GM12878 (cell line): ENCODE data around the gene MPHOSPH9. TPM values are rescaled to one million over a fixed set of nuclear protein-coding genes. Genes with fewer than 3 reads are reported as not detected.

ENCODE experiments used
- ATAC-seq: fragments of 200-7000 bp; cut with Tn5 transposase; 3 replicates; pipeline ENCODE4 v1.9.1; 2020; ENCODE audit warnings: mild to moderate bottlenecking, moderate library complexity
- BruUV-seq: library from RNA; stranded (reverse); fragments of 400-500 nt; replicated peaks from 2 replicates; lab custom pipeline; 2021; lab: Mats Ljungman, UMichigan
- CTCF ChIA-PET: fragments of 300-600 bp; sonication (Branson Sonifier 250); formaldehyde crosslinking; extraction: SDS; loops from one replicate; lab custom pipeline; 2021; ENCODE audit warnings: inconsistent platforms; lab: Yijun Ruan, JAX
- POLR2A ChIA-PET: fragments of 350-600 bp; formaldehyde crosslinking; extraction: SDS; loops from one replicate; lab custom pipeline; 2021; ENCODE audit warnings: inconsistent platforms; lab: Charles Lee
- RAD21 ChIA-PET: fragments of 300-600 bp; sonication (Branson Sonifier 250); formaldehyde crosslinking; loops from one replicate; lab custom pipeline; 2023; ENCODE audit warnings: antibody characterized with exemption; ENCODE audit not compliant: unreplicated experiment; lab: Charles Lee
- SMC1A ChIA-PET: fragments of 300-600 bp; sonication (Branson Sonifier 250); formaldehyde crosslinking; loops from one replicate; lab custom pipeline; 2023; ENCODE audit not compliant: unreplicated experiment, uncharacterized antibody; lab: Charles Lee
- DNase-seq: peaks from one replicate; pipeline ENCODE4 v3.0.0-alpha.2; 2011; ENCODE audit warnings: low read depth, low spot score
- FAIRE-seq: peaks from 3 replicates; lab custom pipeline; 2011; peaks lifted over from hg19 to GRCh38; lab: Jason Lieb, UNC
- H2AFZ ChIP-seq: 2 replicates; pipeline ENCODE4 v1.6.0; 2011; ENCODE audit warnings: low read depth, low read length, control low read depth; ENCODE audit not compliant: control insufficient read depth
- H3K27ac ChIP-seq: 2 replicates; pipeline ENCODE4 v1.5.1; 2011; ENCODE audit warnings: control low read depth; ENCODE audit not compliant: control insufficient read depth, insufficient read depth
- H3K27me3 ChIP-seq, 2 experiments: replicated peaks in 1 of 2; 2 replicates each; pipeline versions ENCODE4 v1.6.0 to v1.6.1; 2011; ENCODE audit warnings: low read length in 1 of 2; ENCODE audit not compliant: control insufficient read depth in 2 of 2, insufficient read depth in 2 of 2
- H3K36me3 ChIP-seq, 2 experiments: 2 replicates each; pipeline ENCODE4 v1.5.1; 2011; ENCODE audit warnings: low read length in 1 of 2; ENCODE audit not compliant: control insufficient read depth in 2 of 2, insufficient read depth in 2 of 2
- H3K4me1 ChIP-seq: 2 replicates; pipeline ENCODE4 v1.6.1; 2011; ENCODE audit warnings: mild to moderate bottlenecking, low read length, moderate library complexity, mixed read lengths; ENCODE audit not compliant: control insufficient read depth, insufficient read depth
- H3K4me2 ChIP-seq: 2 replicates; pipeline ENCODE4 v1.6.0; 2011; ENCODE audit warnings: control low read depth; ENCODE audit not compliant: control insufficient read depth, insufficient read depth
- H3K4me3 ChIP-seq: fragments of 200-600 bp; sonication (generic); 2 replicates; pipeline ENCODE4 v1.5.1; 2016
- H3K79me2 ChIP-seq: 2 replicates; pipeline ENCODE4 v1.6.0; 2011; ENCODE audit warnings: low read length; ENCODE audit not compliant: control insufficient read depth, insufficient read depth
- H3K9ac ChIP-seq: 2 replicates; pipeline ENCODE4 v1.8.0; 2011; ENCODE audit warnings: low read length, control low read depth, mixed read lengths; ENCODE audit not compliant: control insufficient read depth, insufficient read depth
- H3K9me3 ChIP-seq: replicated peaks from 3 replicates; pipeline ENCODE4 v1.5.1; 2011; ENCODE audit warnings: mild to moderate bottlenecking, low read length; ENCODE audit not compliant: control insufficient read depth, insufficient read depth
- H4K20me1 ChIP-seq: 2 replicates; pipeline ENCODE4 v1.6.0; 2011; ENCODE audit not compliant: control insufficient read depth, insufficient read depth
- BMI1 ChIP-seq: fragments of 450-650 bp; IDR thresholded peaks from 2 replicates; pipeline ENCODE4 v1.6.1; 2016; ENCODE audit warnings: mild to moderate bottlenecking, moderate library complexity, borderline replicate concordance
- E2F4 ChIP-seq: IDR thresholded peaks from 2 replicates; pipeline ENCODE4 v1.6.1; 2012; ENCODE audit warnings: low read depth, low read length, improper control_type of control experiment
- GABPA ChIP-seq: IDR thresholded peaks from 2 replicates; pipeline ENCODE4 v1.6.1; 2014; ENCODE audit warnings: antibody characterized with exemption, low read depth, mild to moderate bottlenecking, inconsistent platforms
- IKZF1 ChIP-seq: fragments of 450-650 bp; conservative IDR thresholded peaks from 2 replicates; pipeline ENCODE4 v1.6.1; 2017; ENCODE audit warnings: antibody characterized with exemption, mild to moderate bottlenecking
- NKRF ChIP-seq: fragments of 450-650 bp; conservative IDR thresholded peaks from 2 replicates; pipeline ENCODE4 v1.6.1; 2017; ENCODE audit warnings: mild to moderate bottlenecking, moderate library complexity
- NR2C1 ChIP-seq: fragments of 450-650 bp; IDR thresholded peaks from 2 replicates; pipeline ENCODE4 v1.6.1; 2017; ENCODE audit warnings: antibody characterized with exemption, mild to moderate bottlenecking, moderate library complexity
- NRF1 ChIP-seq: conservative IDR thresholded peaks from 2 replicates; pipeline ENCODE4 v1.6.1; 2011; ENCODE audit warnings: mild to moderate bottlenecking, low read depth, low read length, improper control_type of control experiment
- STAT1 ChIP-seq: fragments of 450-650 bp; conservative IDR thresholded peaks from 2 replicates; pipeline ENCODE4 v1.6.1; 2014; ENCODE audit warnings: antibody characterized with exemption, mild to moderate bottlenecking
- ZNF24 ChIP-seq: fragments of 450-650 bp; IDR thresholded peaks from 2 replicates; pipeline ENCODE4 v1.6.1; 2017; ENCODE audit warnings: antibody characterized with exemption, mild to moderate bottlenecking
- ZZZ3 ChIP-seq: IDR thresholded peaks from 2 replicates; pipeline ENCODE4 v1.6.1; 2011; ENCODE audit warnings: low read depth; ENCODE audit not compliant: control insufficient read depth, insufficient read length
- WGBS: methylation state at CpG from one replicate; pipeline ENCODE4 v1.1.6; 2016; ENCODE audit warnings: low lambda C conversion rate; ENCODE audit not compliant: insufficient replicate concordance, insufficient coverage; ENCODE audit errors: missing lambda C conversion rate; 5-methylcytosine and 5-hydroxymethylcytosine counted together
- in situ Hi-C: fragments of 300-500 bp; cut with MboI; formaldehyde crosslinking; loops from 9 replicates; pipeline ENCODE4 v1.14.3; 2018; ENCODE audit warnings: mixed read lengths
- intact Hi-C: fragments of 100-400 bp; cut with micrococcal nuclease; formaldehyde crosslinking; loops from one replicate; pipeline ENCODE4 v1.14.2; 2022; ENCODE audit not compliant: unreplicated experiment
- polyA plus RNA-seq, 11 experiments: library from polyadenylated mRNA; depleted of rRNA in 4 of 11; unstranded in 6 of 11; stranded (reverse) in 5 of 11; fragments of >200 nt; fragmentation: Nextera tagmentation in 4 of 11; fragmentation: Illumina TruSeq in 1 of 11; extraction: Ambion mirVana in 4 of 11; extraction: Trizol in 1 of 11; gene quantifications; 1 replicate in 1 of 11; 2 replicates in 10 of 11; pipeline versions ENCODE4 v1.2.1 to v1.2.3, GENCODE V29; 2011 to 2016; ENCODE audit warnings: inconsistent platforms in 2 of 11, missing spikeins in 2 of 11, low read depth in 1 of 11
- total RNA-seq, 4 experiments: library from RNA; depleted of rRNA in 3 of 4; stranded (reverse); fragments of >200 nt in 3 of 4; fragmentation: Illumina TruSeq in 1 of 4; extraction: Trizol in 1 of 4; gene quantifications; 2 replicates each; pipeline versions ENCODE4 v1.2.1 to v1.2.3, GENCODE V29; 2013 to 2021
- TF ChIP-seq, protein P1 (sequence below): fragments of 450-650 bp; IDR thresholded peaks from 2 replicates; pipeline ENCODE4 v1.6.1; 2018; ENCODE audit warnings: mild to moderate bottlenecking, low read depth, moderate library complexity; ENCODE audit not compliant: partially characterized antibody

MPHOSPH9 gene
- total and polyA plus RNA-seq, 10 of the 15 experiments (the other 5 are each of a cell fraction or from before 2014, with no cell fraction given), result 11.5 to 72.2 (median 45.7) TPM

GRCh38 chr12:123267335-123267920, 34.5 kb upstream of the MPHOSPH9 start:
- H2AFZ ChIP-seq, result no peak overlapping the region
- ChIA-PET SMC1A (interaction anchor here (1.1 kb wide), 1 partner anchor 335 kb away, joined by 3 read pairs; the partner anchor contains the start of gene DDX55), POLR2A (interaction anchor here (0.5 to 1.3 kb wide), 2 partner anchors 35 to 106 kb away, joined by 3 read pairs; no protein-coding TSS in a partner anchor)

More at GRCh38 chr12:123267335-123267920, 34.5 kb upstream of the MPHOSPH9 start:
- H3K4me1 ChIP-seq, result peaks cover 17% of the 10 kb centered on the region
- H3K4me2 ChIP-seq, result no peak overlapping the region
- no peak overlapping the region for H3K27ac ChIP-seq
- peaks cover 27% of the 10 kb centered on the region for H3K79me2 ChIP-seq
- no peak overlapping the region for H3K9ac ChIP-seq
- FAIRE-seq (no peak), ATAC-seq (no peak), DNase-seq (no peak)
- intact Hi-C loops (no loop called here), in situ Hi-C loops (loop anchor here (5.0 kb wide), 1 partner anchor 315 kb away; the partner anchor contains the start of gene TMED2)
- no TSS peak for BruUV-seq
- TF ChIP-seq NR2C1 (no peak), NRF1 (no peak), ZZZ3 (no peak), IKZF1 (no peak), GABPA (no peak), E2F4 (no peak), STAT1 (no peak), NKRF (no peak), BMI1 (no peak), ZNF24 (no peak)
- TF ChIP-seq, protein P1, sequence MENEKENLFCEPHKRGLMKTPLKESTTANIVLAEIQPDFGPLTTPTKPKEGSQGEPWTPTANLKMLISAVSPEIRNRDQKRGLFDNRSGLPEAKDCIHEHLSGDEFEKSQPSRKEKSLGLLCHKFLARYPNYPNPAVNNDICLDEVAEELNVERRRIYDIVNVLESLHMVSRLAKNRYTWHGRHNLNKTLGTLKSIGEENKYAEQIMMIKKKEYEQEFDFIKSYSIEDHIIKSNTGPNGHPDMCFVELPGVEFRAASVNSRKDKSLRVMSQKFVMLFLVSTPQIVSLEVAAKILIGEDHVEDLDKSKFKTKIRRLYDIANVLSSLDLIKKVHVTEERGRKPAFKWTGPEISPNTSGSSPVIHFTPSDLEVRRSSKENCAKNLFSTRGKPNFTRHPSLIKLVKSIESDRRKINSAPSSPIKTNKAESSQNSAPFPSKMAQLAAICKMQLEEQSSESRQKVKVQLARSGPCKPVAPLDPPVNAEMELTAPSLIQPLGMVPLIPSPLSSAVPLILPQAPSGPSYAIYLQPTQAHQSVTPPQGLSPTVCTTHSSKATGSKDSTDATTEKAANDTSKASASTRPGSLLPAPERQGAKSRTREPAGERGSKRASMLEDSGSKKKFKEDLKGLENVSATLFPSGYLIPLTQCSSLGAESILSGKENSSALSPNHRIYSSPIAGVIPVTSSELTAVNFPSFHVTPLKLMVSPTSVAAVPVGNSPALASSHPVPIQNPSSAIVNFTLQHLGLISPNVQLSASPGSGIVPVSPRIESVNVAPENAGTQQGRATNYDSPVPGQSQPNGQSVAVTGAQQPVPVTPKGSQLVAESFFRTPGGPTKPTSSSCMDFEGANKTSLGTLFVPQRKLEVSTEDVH, result no peak
- ChIA-PET CTCF (interaction anchor here (0.5 to 2.1 kb wide), 2 partner anchors 210 to 314 kb away, joined by 5 to 8 read pairs; no protein-coding TSS in a partner anchor), RAD21 (no interaction called here)
- no peaks in the 10 kb centered on the region for H3K27me3 ChIP-seq
- H3K9me3 ChIP-seq, result no peaks in the 10 kb centered on the region
- H3K4me3 ChIP-seq, result no peak overlapping the region
- H3K36me3 ChIP-seq, result no peaks in the 10 kb centered on the region; a peak in 2 of 4 replicates
- no peaks in the 10 kb centered on the region for H4K20me1 ChIP-seq
- 78% methylated on average over 7 of the region's 7 CpGs for WGBS
